ENCODE results near the gene WDFY4.
A peak's percentile ranks its signal among the peaks of the same experiment; 100 is the strongest.

WDFY4 gene

GRCh38 chr10:48657416-48657815 lies 27.3 kb upstream of the WDFY4 start:
- Histone ChIP-seq H3K4me2 (ENCODE audit: low read depth, low read length, poor library complexity, severe bottlenecking) (peak overlapping the region; percentile 100), H3F3A (ENCODE audit: low read depth) (no peaks in the 10 kb centered on the region), H3K4me1 (ENCODE audit: insufficient read depth, low read length, poor library complexity, severe bottlenecking) (peaks cover 10% of the 10 kb centered on the region), H2AFZ (ENCODE audit: low read length) (peak overlapping the region; percentile 96), H3K79me2 (ENCODE audit: insufficient read depth, low read length) (no peaks in the 10 kb centered on the region), H4K20me1 (ENCODE audit: insufficient read depth, low read length, poor library complexity, severe bottlenecking) (no peaks in the 10 kb centered on the region), H3K27me3 (ENCODE audit: insufficient read depth, low read length, poor library complexity, severe bottlenecking) (no peaks in the 10 kb centered on the region), H3K4me3 (ENCODE audit: low read length, poor library complexity, severe bottlenecking) (peak overlapping the region; percentile 79), H3K9me2 (replicated peaks; ENCODE audit: low read depth, low read length) (no peaks in the 10 kb centered on the region), H3K9ac (ENCODE audit: low read depth, low read length, poor library complexity, severe bottlenecking) (no peak overlapping the region), H3K9me3 (ENCODE audit: insufficient read depth, low read depth, low read length) (no peaks in the 10 kb centered on the region), H3K36me3 (ENCODE audit: insufficient read depth, low read length) (no peaks in the 10 kb centered on the region)
- TF ChIP-seq CTCF (conservative IDR thresholded peaks at IDR 0.05; ENCODE audit: low read length) (0 out of 2 replicates have a peak, but pooled peaks have one; percentile 8), EZH2phosphoT487 (IDR thresholded peaks at IDR 0.05; ENCODE audit: borderline replicate concordance) (no peak)

- Histone ChIP-seq H3K4me1 (ENCODE audit: insufficient read depth, low read length, poor library complexity, severe bottlenecking) (peaks cover 10% of the 10 kb centered on the region), H3K9me3 (ENCODE audit: insufficient read depth, low read depth, low read length) (no peaks in the 10 kb centered on the region), H3K4me2 (ENCODE audit: low read depth, low read length, poor library complexity, severe bottlenecking) (no peak overlapping the region), H4K20me1 (ENCODE audit: insufficient read depth, low read length, poor library complexity, severe bottlenecking) (no peaks in the 10 kb centered on the region), H3F3A (ENCODE audit: low read depth) (no peaks in the 10 kb centered on the region), H3K79me2 (ENCODE audit: insufficient read depth, low read length) (no peaks in the 10 kb centered on the region), H3K4me3 (ENCODE audit: low read length, poor library complexity, severe bottlenecking) (no peak overlapping the region), H3K27me3 (ENCODE audit: insufficient read depth, low read length, poor library complexity, severe bottlenecking) (no peaks in the 10 kb centered on the region), H3K36me3 (ENCODE audit: insufficient read depth, low read length) (no peaks in the 10 kb centered on the region), H3K9ac (ENCODE audit: low read depth, low read length, poor library complexity, severe bottlenecking) (no peak overlapping the region), H3K9me2 (replicated peaks; ENCODE audit: low read depth, low read length) (no peaks in the 10 kb centered on the region), H2AFZ (ENCODE audit: low read length) (no peak overlapping the region)
- TF ChIP-seq EZH2phosphoT487 (IDR thresholded peaks at IDR 0.05; ENCODE audit: borderline replicate concordance) = no peak
- TF ChIP-seq CTCF (conservative IDR thresholded peaks at IDR 0.05; ENCODE audit: low read length) = peak; percentile 96
Measured at GRCh38 chr10:48658243-48658974, 26.3 kb upstream of the WDFY4 start.

GRCh38 chr10:48658975-48659269 lies 25.8 kb upstream of the WDFY4 start:
- Histone ChIP-seq H3K9me3 (ENCODE audit: insufficient read depth, low read depth, low read length) (no peaks in the 10 kb centered on the region), H3K9me2 (replicated peaks; ENCODE audit: low read depth, low read length) (no peaks in the 10 kb centered on the region), H4K20me1 (ENCODE audit: insufficient read depth, low read length, poor library complexity, severe bottlenecking) (no peaks in the 10 kb centered on the region), H3F3A (ENCODE audit: low read depth) (no peaks in the 10 kb centered on the region), H3K4me2 (ENCODE audit: low read depth, low read length, poor library complexity, severe bottlenecking) (no peak overlapping the region), H3K27me3 (ENCODE audit: insufficient read depth, low read length, poor library complexity, severe bottlenecking) (no peaks in the 10 kb centered on the region), H2AFZ (ENCODE audit: low read length) (no peak overlapping the region), H3K9ac (ENCODE audit: low read depth, low read length, poor library complexity, severe bottlenecking) (no peak overlapping the region), H3K4me1 (ENCODE audit: insufficient read depth, low read length, poor library complexity, severe bottlenecking) (peaks cover 10% of the 10 kb centered on the region), H3K79me2 (ENCODE audit: insufficient read depth, low read length) (no peaks in the 10 kb centered on the region), H3K36me3 (ENCODE audit: insufficient read depth, low read length) (no peaks in the 10 kb centered on the region), H3K4me3 (ENCODE audit: low read length, poor library complexity, severe bottlenecking) (no peak overlapping the region)
- TF ChIP-seq CTCF (conservative IDR thresholded peaks at IDR 0.05; ENCODE audit: low read length) = no peak
- TF ChIP-seq EZH2phosphoT487 (IDR thresholded peaks at IDR 0.05; ENCODE audit: borderline replicate concordance) = no peak
